HEK293 (cell line): Measurements from ENCODE around the gene SGO1.

Experiments
- CTCF ChIA-PET: fragments of 350-600 bp; formaldehyde crosslinking; extraction: SDS; loops from one replicate; lab custom pipeline; 2021; ENCODE audit warnings: antibody characterized with exemption; lab: Yijun Ruan, JAX
- POLR2A ChIA-PET: fragments of 300-600 bp; formaldehyde crosslinking; extraction: SDS; loops from one replicate; lab custom pipeline; 2020; ENCODE audit warnings: antibody characterized with exemption, inconsistent platforms; lab: Yijun Ruan, JAX
- H3K27ac ChIP-seq: fragments of 200-500 bp; sonication (Bioruptor generic); 2 replicates; pipeline ENCODE4 v1.5.1; 2014; ENCODE audit warnings: low read depth, low read length, control low read depth, inconsistent platforms; ENCODE audit errors: extremely low read depth
- H3K36me3 ChIP-seq, 2 experiments: fragments of 200-500 bp in 1 of 2; sonication (Bioruptor generic) in 1 of 2; 1 replicate in 1 of 2; 2 replicates in 1 of 2; pipeline ENCODE4 v1.5.1; 2014 to 2017; ENCODE audit warnings: inconsistent platforms in 2 of 2, low read length in 2 of 2; ENCODE audit not compliant: control insufficient read depth in 2 of 2, insufficient read depth in 1 of 2
- H3K4me1 ChIP-seq: fragments of 200-500 bp; sonication (Bioruptor generic); 2 replicates; pipeline ENCODE4 v1.5.1; 2014; ENCODE audit warnings: mild to moderate bottlenecking, low read length, inconsistent platforms; ENCODE audit not compliant: control insufficient read depth, insufficient read depth
- H3K4me3 ChIP-seq: 2 replicates; pipeline ENCODE4 v1.5.1; 2011; ENCODE audit warnings: low read depth, mild to moderate bottlenecking, control low read depth, low read length, moderate library complexity
- H3K9me3 ChIP-seq: fragments of 200-500 bp; sonication (Bioruptor generic); 2 replicates; pipeline ENCODE4 v1.5.1; 2014; ENCODE audit warnings: low read depth, low read length, inconsistent platforms; ENCODE audit not compliant: control insufficient read depth, insufficient read depth
- BCL11B ChIP-seq: fragments of 450-650 bp; formaldehyde crosslinking; IDR thresholded peaks from 2 replicates; pipeline ENCODE4 v1.5.1; 2016; ENCODE audit warnings: low read depth, missing biosample characterization, missing genetic modification characterization
- KLF10 ChIP-seq: fragments of 450-650 bp; IDR thresholded peaks from 2 replicates; pipeline ENCODE4 v1.5.1; 2018; ENCODE audit warnings: missing biosample characterization, mild to moderate bottlenecking, missing genetic modification characterization
- KLF16 ChIP-seq: fragments of 450-650 bp; formaldehyde crosslinking; IDR thresholded peaks from 2 replicates; pipeline ENCODE4 v1.5.1; 2017; ENCODE audit warnings: missing biosample characterization, missing genetic modification characterization
- KLF17 ChIP-seq: fragments of 450-650 bp; formaldehyde crosslinking; IDR thresholded peaks from 2 replicates; pipeline ENCODE4 v1.5.1; 2016; ENCODE audit warnings: missing biosample characterization, missing genetic modification characterization
- REST ChIP-seq: fragments of 450-650 bp; formaldehyde crosslinking; IDR thresholded peaks from 2 replicates; pipeline ENCODE4 v1.5.1; 2016; ENCODE audit warnings: missing biosample characterization, missing genetic modification characterization
- SP7 ChIP-seq: fragments of 450-650 bp; formaldehyde crosslinking; IDR thresholded peaks from 2 replicates; pipeline ENCODE4 v1.5.1; 2016; ENCODE audit warnings: missing biosample characterization, missing genetic modification characterization
- ZBTB10 ChIP-seq: fragments of 450-650 bp; formaldehyde crosslinking; IDR thresholded peaks from 2 replicates; pipeline ENCODE4 v1.5.1; 2016; ENCODE audit warnings: missing biosample characterization, missing genetic modification characterization
- ZBTB11 ChIP-seq: fragments of 450-650 bp; formaldehyde crosslinking; conservative IDR thresholded peaks from 2 replicates; pipeline ENCODE4 v1.5.1; 2016; ENCODE audit warnings: low read depth, missing biosample characterization, missing genetic modification characterization
- ZBTB21 ChIP-seq: fragments of 450-650 bp; formaldehyde crosslinking; IDR thresholded peaks from 2 replicates; pipeline ENCODE4 v1.5.1; 2017; ENCODE audit warnings: missing biosample characterization, missing genetic modification characterization
- ZFP69B ChIP-seq: fragments of 450-650 bp; formaldehyde crosslinking; IDR thresholded peaks from 2 replicates; pipeline ENCODE4 v1.5.1; 2016; ENCODE audit warnings: missing biosample characterization, missing genetic modification characterization
- ZNF18 ChIP-seq: fragments of 450-650 bp; formaldehyde crosslinking; IDR thresholded peaks from 2 replicates; pipeline ENCODE4 v1.5.1; 2016; ENCODE audit warnings: missing biosample characterization, missing genetic modification characterization
- ZNF19 ChIP-seq: fragments of 450-650 bp; formaldehyde crosslinking; IDR thresholded peaks from 2 replicates; pipeline ENCODE4; 2016; ENCODE audit warnings: missing biosample characterization, missing genetic modification characterization, low read depth
- ZNF211 ChIP-seq: fragments of 450-650 bp; formaldehyde crosslinking; IDR thresholded peaks from 2 replicates; pipeline ENCODE4 v1.5.1; 2016; ENCODE audit warnings: low read depth, missing biosample characterization, missing genetic modification characterization
- ZNF221 ChIP-seq: fragments of 450-650 bp; formaldehyde crosslinking; IDR thresholded peaks from 2 replicates; pipeline ENCODE4 v1.5.1; 2017; ENCODE audit warnings: missing biosample characterization, missing genetic modification characterization, borderline replicate concordance
- ZNF292 ChIP-seq: fragments of 450-650 bp; formaldehyde crosslinking; IDR thresholded peaks from 2 replicates; pipeline ENCODE4 v1.5.1; 2016; ENCODE audit warnings: low read depth, missing biosample characterization, missing genetic modification characterization, borderline replicate concordance
- ZNF596 ChIP-seq: fragments of 450-650 bp; IDR thresholded peaks from 2 replicates; pipeline ENCODE4 v1.5.0; 2018; ENCODE audit warnings: missing biosample characterization, mild to moderate bottlenecking, missing genetic modification characterization, moderate library complexity
- ZNF664 ChIP-seq: fragments of 450-650 bp; formaldehyde crosslinking; IDR thresholded peaks from 2 replicates; pipeline ENCODE4 v1.5.1; 2016; ENCODE audit warnings: missing biosample characterization, missing genetic modification characterization
- ZNF704 ChIP-seq: fragments of 450-650 bp; formaldehyde crosslinking; IDR thresholded peaks from 2 replicates; pipeline ENCODE4 v1.5.1; 2016; ENCODE audit warnings: missing biosample characterization, missing genetic modification characterization
- ZNF785 ChIP-seq: fragments of 450-650 bp; formaldehyde crosslinking; IDR thresholded peaks from 2 replicates; pipeline ENCODE4 v1.5.1; 2016; ENCODE audit warnings: missing biosample characterization, missing genetic modification characterization
- ZNF792 ChIP-seq: fragments of 450-650 bp; formaldehyde crosslinking; IDR thresholded peaks from 2 replicates; pipeline ENCODE4 v1.5.1; 2016; ENCODE audit warnings: missing biosample characterization, missing genetic modification characterization

SGO1 gene

GRCh38 chr3:20128358-20128757, 57.6 kb downstream of the SGO1 start:
- no peak overlapping the region for H3K27ac ChIP-seq
- no peak overlapping the region for H3K4me3 ChIP-seq
- POLR2A ChIA-PET, result no interaction called here
- H3K36me3 ChIP-seq, result peaks cover 3 to 26% of the 10 kb centered on the region in 2 experiments; a peak in 2 of 3 replicates
- H3K4me1 ChIP-seq, result no peaks in the 10 kb centered on the region
- TF ChIP-seq ZNF596 (tag by site-specific recombination) (no peak), ZBTB11 (tag by site-specific recombination) (no peak), ZBTB21 (tag by site-specific recombination) (no peak), ZNF785 (no peak), ZNF664 (tag by site-specific recombination) (no peak), SP7 (tag by site-specific recombination) (no peak), KLF16 (no peak), BCL11B (tag by site-specific recombination) (no peak), KLF10 (tag by site-specific recombination) (no peak), KLF17 (tag by site-specific recombination) (no peak), ZNF221 (tag by site-specific recombination) (no peak)
- CTCF ChIA-PET, result no interaction called here
- H3K9me3 ChIP-seq, result no peaks in the 10 kb centered on the region

GRCh38 chr3:20125897-20126296, 60.1 kb downstream of the SGO1 start:
- H3K4me3 ChIP-seq, result no peak overlapping the region
- POLR2A ChIA-PET, result no interaction called here
- CTCF ChIA-PET, result no interaction called here
- H3K9me3 ChIP-seq, result no peaks in the 10 kb centered on the region
- H3K36me3 ChIP-seq, result peaks cover 3 to 39% of the 10 kb centered on the region in 2 experiments; a peak in 2 of 3 replicates
- TF ChIP-seq ZNF792 (tag by site-specific recombination) (no peak), ZNF704 (tag by site-specific recombination) (no peak), ZNF18 (tag by site-specific recombination) (no peak), ZNF211 (no peak), ZBTB10 (no peak), ZNF19 (tag by site-specific recombination) (no peak), ZFP69B (tag by site-specific recombination) (no peak), REST (tag by site-specific recombination) (no peak), ZNF292 (tag by site-specific recombination) (no peak)
- H3K27ac ChIP-seq, result no peak overlapping the region
- no peaks in the 10 kb centered on the region for H3K4me1 ChIP-seq
